ENCODE results near the gene F3.

F3 gene

DNA sequence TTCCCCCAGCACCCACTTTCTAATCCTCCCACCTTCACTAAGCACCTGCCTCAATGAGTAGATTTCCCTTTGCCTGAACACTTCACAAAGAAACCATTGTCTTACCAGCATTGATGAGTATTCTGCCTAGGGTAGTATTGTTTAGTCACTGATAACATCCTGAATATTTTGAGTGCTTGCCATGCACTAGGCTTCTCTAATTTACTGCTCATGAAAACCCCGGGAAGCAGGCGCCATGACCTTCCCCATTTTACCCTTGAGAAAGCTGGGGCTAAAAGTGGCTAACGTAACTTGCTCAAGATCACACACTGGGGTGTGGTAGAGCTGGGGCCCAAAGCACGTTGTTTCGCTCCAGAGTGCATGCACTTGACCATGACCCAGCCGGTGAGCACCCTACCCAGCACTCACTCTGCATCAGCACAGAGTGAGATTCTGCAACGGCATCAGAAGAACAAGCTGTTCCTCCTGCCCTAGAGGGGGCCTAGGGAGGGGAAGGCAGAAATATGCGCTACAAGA lies 10.6 kb upstream of the F3 start:
- no peak for DNase-seq (ENCODE audit: low spot score)

GRCh38 chr1:94551449-94551848 lies 9.9 kb upstream of the F3 start:
- no peak for DNase-seq (ENCODE audit: low spot score)

DNA sequence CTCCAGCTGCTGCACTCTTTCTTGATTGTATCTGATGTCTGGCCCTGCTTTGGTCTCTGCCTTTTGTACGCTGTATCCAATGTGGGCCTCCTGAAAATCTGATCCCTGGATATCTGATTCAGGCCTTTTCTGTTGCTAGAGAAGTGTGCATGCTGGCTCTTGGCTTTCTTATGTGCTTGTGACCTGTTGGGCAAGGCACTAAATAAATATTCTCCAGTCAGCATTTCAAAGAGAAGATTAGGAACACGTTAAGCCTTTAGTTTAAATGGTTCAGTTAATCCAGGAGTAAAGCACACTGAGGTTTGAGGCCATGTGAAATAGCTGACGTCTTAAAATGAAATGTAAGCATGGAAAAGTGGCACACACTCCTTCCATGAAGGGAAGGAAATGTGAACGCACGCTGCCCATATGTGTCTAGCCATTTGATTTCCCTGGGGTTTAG lies 9.3 kb upstream of the F3 start:
- DNase-seq (ENCODE audit: low spot score) = no peak

DNA sequence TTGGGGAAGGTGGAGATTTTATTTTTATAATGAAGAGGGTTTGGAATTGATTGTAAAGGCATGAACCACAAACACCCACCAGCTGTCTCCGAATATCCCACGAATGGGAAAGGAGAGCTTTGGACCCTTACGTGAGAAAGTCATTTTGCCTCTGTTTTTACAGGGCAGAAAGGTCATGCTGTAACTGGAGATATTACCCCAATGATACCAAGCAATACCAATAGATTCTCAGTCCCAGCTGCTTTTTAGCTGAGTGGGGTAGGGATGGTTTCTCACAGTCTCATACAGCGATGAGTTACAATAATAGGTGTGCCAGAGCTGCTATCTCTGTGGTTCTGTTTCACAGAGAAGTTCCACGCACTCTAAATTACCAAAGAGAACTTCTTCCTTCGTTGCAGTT lies 8.8 kb upstream of the F3 start:
- no peak for DNase-seq (ENCODE audit: low spot score)

DNA sequence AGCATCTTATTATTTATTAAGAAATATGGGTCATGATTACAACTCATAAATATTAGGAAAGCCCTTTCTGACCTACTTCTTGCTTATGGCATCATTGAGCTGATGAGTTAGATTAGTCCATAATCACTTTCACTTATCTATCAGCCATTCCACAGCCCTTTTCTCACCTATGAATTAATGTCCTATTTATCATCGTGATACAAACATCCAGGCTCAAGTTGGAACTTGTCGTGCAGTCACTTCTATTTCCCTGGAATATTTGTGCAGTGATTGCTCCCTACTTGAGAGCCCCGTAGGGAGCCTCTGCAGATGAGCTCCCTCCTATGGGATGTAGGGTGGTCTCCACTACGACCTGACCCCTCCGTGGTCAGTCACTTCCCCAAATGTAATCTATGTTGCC lies 8.1 kb upstream of the F3 start:
- no peak for DNase-seq (ENCODE audit: low spot score)

DNA sequence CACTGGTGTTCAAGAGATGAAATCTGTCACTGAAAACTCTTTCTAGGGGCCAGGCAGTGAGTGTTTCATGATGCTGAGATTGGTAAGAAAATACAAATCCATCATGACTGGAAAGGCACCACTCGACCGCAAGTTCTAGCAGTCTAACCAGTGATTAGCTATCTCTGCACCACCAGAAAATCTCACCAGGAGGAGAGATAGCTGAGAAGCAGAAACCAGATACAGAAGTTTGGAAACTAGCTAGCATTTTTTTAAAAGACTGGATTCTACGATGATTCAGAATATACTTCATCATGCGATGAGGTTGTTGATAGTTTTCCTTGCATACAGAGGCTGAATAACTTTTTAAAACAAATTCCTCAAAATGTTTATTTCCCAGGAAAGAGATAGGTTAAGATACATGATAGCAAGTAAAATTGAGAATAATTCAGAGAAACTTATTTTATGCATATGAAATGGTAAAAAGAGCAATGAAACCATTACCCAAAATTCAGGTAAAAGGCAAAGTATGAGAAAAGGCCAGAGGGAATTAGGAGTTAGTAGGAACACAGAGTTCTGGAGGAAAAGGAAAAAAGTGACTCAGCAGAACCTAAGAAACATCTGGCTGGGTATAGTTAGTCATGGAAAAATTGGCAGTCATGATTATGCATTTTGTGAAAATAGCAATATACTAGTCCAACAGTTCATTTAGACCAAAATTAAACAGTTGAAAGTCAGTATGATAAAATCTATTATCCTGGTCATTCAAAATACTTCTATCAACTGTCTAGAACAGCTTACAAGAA lies 3.3 kb upstream of the F3 start:
- peak; percentile 67 for DNase-seq (ENCODE audit: low spot score)

- peak; percentile 42 for DNase-seq (ENCODE audit: low spot score)
These were observed 2.5 kb upstream of the F3 start for GRCh38 chr1:94543893-94544635.

- no peak for DNase-seq (ENCODE audit: low spot score)
These were observed 1.4 kb upstream of the F3 start for GRCh38 chr1:94543001-94543400.

GRCh38 chr1:94542088-94542870 lies 720 bp upstream of the F3 start:
- peak; percentile 63 for DNase-seq (ENCODE audit: low spot score)

DNA sequence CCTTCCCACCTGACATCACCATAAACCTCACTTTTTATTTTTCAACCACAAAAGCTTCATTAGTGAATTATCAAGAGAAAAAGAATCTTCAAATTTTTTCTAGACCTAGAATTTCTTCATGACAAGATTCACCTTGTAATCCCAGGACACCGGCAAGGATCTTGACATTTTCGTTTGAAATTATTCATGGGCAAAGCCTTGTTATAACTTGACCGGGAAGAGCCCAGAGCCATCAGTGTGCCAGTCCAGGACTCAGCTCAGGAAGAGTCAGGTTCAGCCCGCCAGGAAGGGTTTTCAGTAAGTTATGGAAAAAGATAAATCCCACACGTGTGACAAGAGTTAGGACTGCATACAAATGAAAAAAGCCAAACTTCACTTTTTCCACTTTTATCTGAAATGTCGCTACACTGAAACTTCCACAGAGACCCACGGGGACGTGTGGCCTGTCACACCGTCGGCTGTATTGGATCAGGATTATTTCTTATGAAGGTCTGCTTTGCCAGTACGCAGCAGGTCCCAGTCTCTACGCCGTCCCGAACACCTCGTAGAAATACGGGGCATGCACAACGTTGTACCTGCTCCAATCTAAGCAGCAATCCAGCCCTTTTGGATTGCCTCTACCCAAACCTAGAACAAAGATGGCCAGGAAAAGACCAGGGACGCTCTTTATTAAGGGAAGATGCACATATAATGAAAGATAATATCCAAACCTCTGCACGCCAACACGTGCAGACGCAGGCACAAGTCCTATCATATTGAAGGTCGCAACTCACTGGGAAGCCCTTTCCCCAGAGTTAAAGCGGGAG lies 916 bp downstream of the F3 start:
- DNase-seq (ENCODE audit: low spot score) = no peak

DNA sequence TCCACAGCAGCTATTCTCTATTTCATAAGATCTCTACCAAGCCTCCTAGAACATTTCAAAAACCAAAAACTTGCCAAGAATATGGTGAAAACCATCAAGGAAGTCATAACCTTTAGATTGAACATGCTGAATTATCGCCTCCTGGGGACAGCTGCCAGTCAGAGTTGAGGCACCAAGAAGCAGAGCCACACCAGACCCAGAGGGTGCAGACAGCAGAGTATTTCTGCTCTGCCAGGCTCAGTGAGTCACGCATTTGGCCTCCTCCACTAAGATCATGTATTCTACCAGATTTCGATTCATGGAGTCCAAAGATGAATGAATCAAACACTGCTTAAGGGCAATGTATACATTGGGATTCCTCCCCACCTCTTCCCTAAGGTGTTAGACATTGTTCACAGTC lies 2.1 kb downstream of the F3 start:
- DNase-seq (ENCODE audit: low spot score) = peak; percentile 33

DNA sequence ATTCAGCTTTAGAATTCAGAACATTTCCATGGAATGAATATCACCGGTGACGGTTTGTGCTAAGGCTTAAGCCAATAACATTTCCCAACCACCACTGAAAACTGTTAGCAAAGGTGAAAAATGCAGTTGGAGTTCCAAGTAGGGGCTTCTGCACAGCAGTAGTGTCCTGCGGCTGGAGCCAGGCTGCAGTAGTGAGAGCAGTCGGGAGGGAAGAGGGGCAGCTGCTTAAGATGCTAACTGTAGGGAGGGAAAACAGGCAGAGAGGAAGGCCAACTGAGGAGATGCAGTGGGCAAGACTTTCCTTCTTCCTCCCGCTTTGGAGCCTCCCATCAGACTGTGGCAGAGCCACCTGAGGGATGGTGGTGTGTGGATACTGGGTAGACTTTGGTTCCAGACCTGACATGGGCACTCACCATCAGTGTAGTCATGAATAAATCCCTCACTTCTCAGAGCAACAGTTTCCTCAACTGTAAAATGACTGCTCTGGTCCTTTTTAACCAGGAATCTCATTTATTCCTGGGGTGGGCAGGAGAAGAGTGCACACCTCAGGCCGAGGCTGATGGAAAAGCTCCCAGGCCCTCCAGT lies 3.2 kb downstream of the F3 start:
- no peak for DNase-seq (ENCODE audit: low spot score)

DNA sequence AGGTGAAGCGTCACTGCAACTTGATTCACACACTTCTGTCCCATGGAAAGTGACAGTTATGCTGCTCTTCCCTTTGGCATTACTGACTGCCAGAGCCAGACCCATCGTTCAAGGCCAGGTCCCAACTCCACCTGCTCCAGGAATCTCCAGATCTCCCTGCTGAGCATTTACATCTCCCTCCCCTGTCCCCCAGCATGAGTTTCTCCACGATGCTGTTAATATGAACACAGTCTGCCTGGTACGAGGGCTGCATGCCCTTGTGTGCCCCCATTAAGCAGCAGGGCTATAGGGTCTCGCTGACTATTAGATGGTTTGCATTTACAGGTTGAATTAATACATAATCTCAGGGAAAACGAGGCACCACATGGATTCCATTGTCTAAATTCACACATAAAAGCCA lies 4.3 kb downstream of the F3 start:
- no peak for DNase-seq (ENCODE audit: low spot score)

DNA sequence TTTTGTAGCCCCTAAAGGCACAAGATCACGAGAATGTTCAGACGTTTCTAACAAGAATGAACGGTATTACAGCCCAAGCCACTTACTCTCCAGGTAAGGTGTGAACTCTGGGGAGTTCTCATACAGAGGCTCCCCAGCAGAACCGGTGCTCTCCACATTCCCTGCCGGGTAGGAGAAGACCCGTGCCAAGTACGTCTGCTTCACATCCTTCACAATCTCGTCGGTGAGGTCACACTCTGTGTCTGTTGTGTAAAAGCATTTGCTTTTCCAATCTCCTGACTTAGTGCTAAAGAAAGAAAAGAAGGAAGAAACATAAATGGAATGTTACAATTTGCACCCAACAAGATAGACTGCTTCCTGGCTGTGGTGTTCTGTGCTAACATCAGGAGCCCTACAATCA lies 5.7 kb downstream of the F3 start:
- no peak for DNase-seq (ENCODE audit: low spot score)

- no peak for DNase-seq (ENCODE audit: low spot score)
These were observed 6.5 kb downstream of the F3 start for GRCh38 chr1:94535095-94535494.

- DNase-seq (ENCODE audit: low spot score) = peak; percentile 26
These were observed 9.5 kb downstream of the F3 start for GRCh38 chr1:94532077-94532476.

- no peak for DNase-seq (ENCODE audit: low spot score)
These were observed 9.9 kb downstream of the F3 start for GRCh38 chr1:94531664-94532063.

DNA sequence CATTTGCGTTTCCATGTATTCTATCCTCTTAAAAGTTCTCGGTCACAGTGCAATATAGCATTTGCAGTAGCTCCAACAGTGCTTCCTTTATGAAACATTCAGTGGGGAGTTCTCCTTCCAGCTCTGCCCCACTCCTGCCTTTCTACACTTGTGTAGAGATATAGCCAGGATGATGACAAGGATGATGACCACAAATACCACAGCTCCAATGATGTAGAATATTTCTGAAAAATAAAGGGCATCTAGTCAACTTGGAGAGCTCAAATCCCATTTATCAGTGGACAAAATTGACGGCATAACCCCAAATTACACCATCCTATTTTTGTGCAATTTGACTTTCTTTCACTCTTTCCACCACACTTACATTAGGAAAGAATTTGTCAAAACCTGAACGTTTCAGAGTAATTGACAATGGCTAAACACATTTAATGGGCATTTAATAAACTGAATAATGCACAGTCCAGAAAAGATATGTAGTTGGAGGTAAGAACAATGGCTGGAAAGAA lies 11.1 kb downstream of the F3 start:
- no peak for DNase-seq (ENCODE audit: low spot score)

DNA sequence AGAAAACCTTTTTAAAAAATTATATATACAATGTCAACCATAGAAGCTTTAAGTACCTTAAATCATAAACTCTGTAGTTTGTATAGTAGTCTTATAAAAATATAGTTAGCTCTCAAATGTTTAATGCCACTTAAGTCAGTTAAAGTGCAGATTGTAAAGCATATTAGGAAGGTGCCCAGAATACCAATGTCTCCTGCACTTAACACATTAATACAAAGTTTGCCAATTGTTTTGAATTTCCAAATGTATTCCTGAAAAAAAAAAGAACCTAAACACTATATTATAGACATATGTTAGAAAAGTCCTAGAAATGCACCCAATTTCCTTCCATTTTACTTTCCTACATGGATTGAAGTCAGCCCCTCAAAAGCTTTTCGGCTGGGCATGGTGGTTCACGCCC lies 12.1 kb downstream of the F3 start:
- DNase-seq (ENCODE audit: low spot score) = no peak

DNA sequence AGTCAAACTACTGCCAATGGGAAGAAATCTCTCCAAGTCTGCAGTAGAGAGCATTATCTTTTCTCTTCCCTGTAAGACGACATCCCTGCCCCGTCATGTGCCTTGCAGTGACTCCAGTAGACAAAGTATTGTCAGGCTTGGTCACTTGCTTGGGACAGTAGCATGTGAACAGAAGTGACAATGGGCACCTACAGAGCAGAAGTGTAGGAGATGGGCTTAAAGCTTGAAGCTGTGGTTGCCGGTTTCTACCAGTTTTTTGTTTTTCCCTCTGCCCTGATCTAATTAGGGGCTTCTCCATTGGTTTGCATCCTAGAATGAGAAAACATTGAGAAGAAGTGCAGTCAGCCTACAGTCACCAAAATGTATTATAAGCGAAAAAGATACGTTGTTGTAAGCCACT lies 12.7 kb downstream of the F3 start:
- no peak for DNase-seq (ENCODE audit: low spot score)

GRCh38 chr1:94528299-94528698 lies 13.3 kb downstream of the F3 start:
- DNase-seq (ENCODE audit: low spot score) = no peak
